ENCODE measurements around the gene CCDC188.

Gene CCDC188

GRCh38 chr22:20117633-20118299, 33.1 kb downstream of the CCDC188 start:
- no peak for TF ChIP-seq CTCF (conservative IDR thresholded peaks at IDR 0.05; ENCODE audit: control insufficient read depth, insufficient read depth, low read depth, low read length)
- peak; percentile 30 for DNase-seq (ENCODE audit: low read depth)
- H3K4me3 ChIP-seq (ENCODE audit: control insufficient read depth, low read depth, low read length) = peak overlapping the region; percentile 88

- DNase-seq (ENCODE audit: low read depth) = peak; percentile 97
- peak within 1 kb of the TSS; percentile 88 for H3K4me3 ChIP-seq (ENCODE audit: control insufficient read depth, low read depth, low read length)
- no peak for TF ChIP-seq CTCF (conservative IDR thresholded peaks at IDR 0.05; ENCODE audit: control insufficient read depth, insufficient read depth, low read depth, low read length)
Observed at GRCh38 chr22:20116951-20117632, 33.8 kb downstream of the CCDC188 start, which contains the start of gene TRMT2A. TRMT2A (minus strand) TSS chr22:20117226; CDS start chr22:20116906, 320 bp downstream.

GRCh38 chr22:20116376-20116950, 34.4 kb downstream of the CCDC188 start:
- H3K4me3 ChIP-seq (ENCODE audit: control insufficient read depth, low read depth, low read length) = peak overlapping the region; percentile 88
- no peak for DNase-seq (ENCODE audit: low read depth)
- TF ChIP-seq CTCF (conservative IDR thresholded peaks at IDR 0.05; ENCODE audit: control insufficient read depth, insufficient read depth, low read depth, low read length) = no peak

- TF ChIP-seq CTCF (conservative IDR thresholded peaks at IDR 0.05; ENCODE audit: control insufficient read depth, insufficient read depth, low read depth, low read length) = no peak
- peak within 1 kb of the TSS; percentile 88 for H3K4me3 ChIP-seq (ENCODE audit: control insufficient read depth, low read depth, low read length)
- DNase-seq (ENCODE audit: low read depth) = no peak
Observed at GRCh38 chr22:20115691-20116375, 35.0 kb downstream of the CCDC188 start, which contains the start of gene RANBP1. RANBP1 (plus strand) TSS chr22:20116104; CDS start chr22:20116185, 81 bp downstream.

GRCh38 chr22:20114506-20115475, 36.1 kb downstream of the CCDC188 start:
- H3K4me3 ChIP-seq (ENCODE audit: control insufficient read depth, low read depth, low read length) = no peak overlapping the region
- no peak for DNase-seq (ENCODE audit: low read depth)
- no peak for TF ChIP-seq CTCF (conservative IDR thresholded peaks at IDR 0.05; ENCODE audit: control insufficient read depth, insufficient read depth, low read depth, low read length)
